ENCODE data around the gene RPN2. TPM values are rescaled to one million over a fixed set of nuclear protein-coding genes. Genes with fewer than 3 reads are reported as not detected.
A peak's percentile ranks its signal among the peaks of the same experiment; 100 is the strongest.

RPN2 gene
- polyA plus RNA-seq, 1 of the 3 experiments (the other 2 are of a cell fraction) = 420 TPM

DNA sequence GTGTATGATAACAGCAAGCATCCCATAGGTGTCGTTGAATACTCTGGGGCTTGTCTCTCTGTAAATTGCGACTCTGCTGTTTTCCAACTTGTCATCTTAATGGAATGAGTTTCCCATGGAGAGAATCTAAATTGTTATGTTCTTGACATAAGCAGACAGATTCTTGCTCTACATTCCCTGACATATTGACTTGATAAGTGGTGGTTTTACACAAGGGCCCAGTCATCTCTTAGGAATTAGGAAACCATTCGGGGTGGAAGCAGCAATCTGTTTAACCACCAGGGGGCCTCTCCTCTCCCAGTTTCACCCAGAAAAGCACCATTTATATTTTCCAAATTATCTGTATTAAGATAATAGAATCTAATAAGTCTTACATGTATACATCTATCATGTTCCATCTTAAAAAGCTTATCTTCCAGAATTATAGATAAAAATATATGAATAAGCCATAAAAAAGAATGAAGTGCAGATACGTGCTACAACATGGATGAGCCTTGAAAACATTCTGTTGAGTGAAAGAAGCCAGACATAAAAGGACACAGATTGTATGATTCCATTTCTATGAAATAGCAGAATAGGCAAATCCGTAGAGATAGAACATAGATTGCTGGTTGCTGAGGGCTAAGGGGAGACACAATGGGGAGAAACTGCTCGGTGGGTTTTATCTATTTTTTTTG is 23.3 kb downstream of the RPN2 start:
- ChIA-PET CTCF (interaction anchor here (0.6 to 4.4 kb wide), 28 partner anchors 9 to 344 kb away, joined by 3 to 35 read pairs (median 4); partner anchors contain the start of genes BLCAP and MANBAL), POLR2A (no interaction called here)
- peaks cover 58% of the 10 kb centered on the region for H3K79me2 ChIP-seq (ENCODE audit: insufficient read depth)
- H3K4me2 ChIP-seq = peak overlapping the region; percentile 66
- H3K27me3 ChIP-seq (ENCODE audit: insufficient read depth) = no peaks in the 10 kb centered on the region
- H3F3A ChIP-seq (replicated peaks; ENCODE audit: insufficient read depth) = peaks cover 10% of the 10 kb centered on the region
- H3K27ac ChIP-seq (ENCODE audit: low read depth in 2 of 2, low read length in 1 of 2) = peak overlapping the region; percentile 93 to 96
- H4K20me1 ChIP-seq (ENCODE audit: insufficient read depth) = peaks cover 25% of the 10 kb centered on the region
- peak overlapping the region; percentile 61 for H3K9ac ChIP-seq
- DNase-seq = peak; percentile 66
- no peaks in the 10 kb centered on the region for H3K9me3 ChIP-seq
- peak overlapping the region in 1 of 2 experiments; percentile 23; a peak in 2 of 4 replicates for H3K4me3 ChIP-seq (ENCODE audit: low read depth in 2 of 2, low read length in 1 of 2)
- H3K36me3 ChIP-seq (replicated peaks in 1 of 2; ENCODE audit: control insufficient read depth in 1 of 2, insufficient read depth in 2 of 2, low read length in 1 of 2) = peaks cover 67 to 75% of the 10 kb centered on the region in 2 experiments
- H2AFZ ChIP-seq (ENCODE audit: low read depth) = no peak overlapping the region
- no peaks in the 10 kb centered on the region for H3K9me2 ChIP-seq
- peaks cover 13 to 28% of the 10 kb centered on the region in 2 experiments for H3K4me1 ChIP-seq (ENCODE audit: control insufficient read depth in 1 of 2, insufficient read depth in 2 of 2, low read depth in 1 of 2, low read length in 1 of 2)
- 34% methylated on average over 6 of the region's 6 CpGs for WGBS (ENCODE audit: low lambda C conversion rate)
- TF ChIP-seq, protein P1, sequence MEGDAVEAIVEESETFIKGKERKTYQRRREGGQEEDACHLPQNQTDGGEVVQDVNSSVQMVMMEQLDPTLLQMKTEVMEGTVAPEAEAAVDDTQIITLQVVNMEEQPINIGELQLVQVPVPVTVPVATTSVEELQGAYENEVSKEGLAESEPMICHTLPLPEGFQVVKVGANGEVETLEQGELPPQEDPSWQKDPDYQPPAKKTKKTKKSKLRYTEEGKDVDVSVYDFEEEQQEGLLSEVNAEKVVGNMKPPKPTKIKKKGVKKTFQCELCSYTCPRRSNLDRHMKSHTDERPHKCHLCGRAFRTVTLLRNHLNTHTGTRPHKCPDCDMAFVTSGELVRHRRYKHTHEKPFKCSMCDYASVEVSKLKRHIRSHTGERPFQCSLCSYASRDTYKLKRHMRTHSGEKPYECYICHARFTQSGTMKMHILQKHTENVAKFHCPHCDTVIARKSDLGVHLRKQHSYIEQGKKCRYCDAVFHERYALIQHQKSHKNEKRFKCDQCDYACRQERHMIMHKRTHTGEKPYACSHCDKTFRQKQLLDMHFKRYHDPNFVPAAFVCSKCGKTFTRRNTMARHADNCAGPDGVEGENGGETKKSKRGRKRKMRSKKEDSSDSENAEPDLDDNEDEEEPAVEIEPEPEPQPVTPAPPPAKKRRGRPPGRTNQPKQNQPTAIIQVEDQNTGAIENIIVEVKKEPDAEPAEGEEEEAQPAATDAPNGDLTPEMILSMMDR (IDR thresholded peaks at IDR 0.05) = peak; percentile 95
- TF ChIP-seq SMC3 (IDR thresholded peaks at IDR 0.05; ENCODE audit: low read depth, low read length) (peak; percentile 73), RFX5 (IDR thresholded peaks at IDR 0.05; ENCODE audit: low read length) (no peak), EZH2phosphoT487 (IDR thresholded peaks at IDR 0.05; ENCODE audit: borderline replicate concordance, low read depth) (no peak), GABPA (IDR thresholded peaks at IDR 0.05; ENCODE audit: low read depth) (no peak), SIN3A (IDR thresholded peaks at IDR 0.05; ENCODE audit: borderline replicate concordance, low read depth, low read length) (0 out of 2 replicates have a peak, but pooled peaks have one; percentile 56), TEAD4 (IDR thresholded peaks at IDR 0.05; ENCODE audit: borderline replicate concordance, insufficient read depth) (0 out of 2 replicates have a peak, but pooled peaks have one; percentile 58), NFIC (IDR thresholded peaks at IDR 0.05; ENCODE audit: borderline replicate concordance) (0 out of 2 replicates have a peak, but pooled peaks have one; percentile 44), JUND (IDR thresholded peaks at IDR 0.05) (peak; percentile 92), GATA2 (CRISPR knock-in tag; IDR thresholded peaks at IDR 0.05) (peak; percentile 79), FOXJ3 (CRISPR knock-in tag; IDR thresholded peaks at IDR 0.05) (no peak), RXRA (IDR thresholded peaks at IDR 0.05; ENCODE audit: borderline replicate concordance, low read depth) (no peak), RCOR1 (IDR thresholded peaks at IDR 0.05; ENCODE audit: low read length) (no peak), FOXM1 (IDR thresholded peaks at IDR 0.05; ENCODE audit: low read depth) (no peak), TAF1 (IDR thresholded peaks at IDR 0.05; ENCODE audit: borderline replicate concordance, low read depth, low read length) (0 out of 2 replicates have a peak, but pooled peaks have one; percentile 15), YY1 (IDR thresholded peaks at IDR 0.05; ENCODE audit: low read depth) (no peak), RAD21 (IDR thresholded peaks at IDR 0.05; ENCODE audit: low read length) (peak; percentile 74), CHD2 (IDR thresholded peaks at IDR 0.05; ENCODE audit: low read length, partially characterized antibody) (peak; percentile 5), TCF12 (IDR thresholded peaks at IDR 0.05) (peak; percentile 85), FOSL2 (IDR thresholded peaks at IDR 0.05; ENCODE audit: borderline replicate concordance, low read depth) (peak; percentile 88)
- TF ChIP-seq, protein P2, sequence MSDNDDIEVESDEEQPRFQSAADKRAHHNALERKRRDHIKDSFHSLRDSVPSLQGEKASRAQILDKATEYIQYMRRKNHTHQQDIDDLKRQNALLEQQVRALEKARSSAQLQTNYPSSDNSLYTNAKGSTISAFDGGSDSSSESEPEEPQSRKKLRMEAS (IDR thresholded peaks at IDR 0.05; ENCODE audit: low read depth) = no peak
- TF ChIP-seq, protein P3, sequence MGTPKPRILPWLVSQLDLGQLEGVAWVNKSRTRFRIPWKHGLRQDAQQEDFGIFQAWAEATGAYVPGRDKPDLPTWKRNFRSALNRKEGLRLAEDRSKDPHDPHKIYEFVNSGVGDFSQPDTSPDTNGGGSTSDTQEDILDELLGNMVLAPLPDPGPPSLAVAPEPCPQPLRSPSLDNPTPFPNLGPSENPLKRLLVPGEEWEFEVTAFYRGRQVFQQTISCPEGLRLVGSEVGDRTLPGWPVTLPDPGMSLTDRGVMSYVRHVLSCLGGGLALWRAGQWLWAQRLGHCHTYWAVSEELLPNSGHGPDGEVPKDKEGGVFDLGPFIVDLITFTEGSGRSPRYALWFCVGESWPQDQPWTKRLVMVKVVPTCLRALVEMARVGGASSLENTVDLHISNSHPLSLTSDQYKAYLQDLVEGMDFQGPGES (IDR thresholded peaks at IDR 0.05; ENCODE audit: low read depth, low read length) = no peak
- TF ChIP-seq, protein P4, sequence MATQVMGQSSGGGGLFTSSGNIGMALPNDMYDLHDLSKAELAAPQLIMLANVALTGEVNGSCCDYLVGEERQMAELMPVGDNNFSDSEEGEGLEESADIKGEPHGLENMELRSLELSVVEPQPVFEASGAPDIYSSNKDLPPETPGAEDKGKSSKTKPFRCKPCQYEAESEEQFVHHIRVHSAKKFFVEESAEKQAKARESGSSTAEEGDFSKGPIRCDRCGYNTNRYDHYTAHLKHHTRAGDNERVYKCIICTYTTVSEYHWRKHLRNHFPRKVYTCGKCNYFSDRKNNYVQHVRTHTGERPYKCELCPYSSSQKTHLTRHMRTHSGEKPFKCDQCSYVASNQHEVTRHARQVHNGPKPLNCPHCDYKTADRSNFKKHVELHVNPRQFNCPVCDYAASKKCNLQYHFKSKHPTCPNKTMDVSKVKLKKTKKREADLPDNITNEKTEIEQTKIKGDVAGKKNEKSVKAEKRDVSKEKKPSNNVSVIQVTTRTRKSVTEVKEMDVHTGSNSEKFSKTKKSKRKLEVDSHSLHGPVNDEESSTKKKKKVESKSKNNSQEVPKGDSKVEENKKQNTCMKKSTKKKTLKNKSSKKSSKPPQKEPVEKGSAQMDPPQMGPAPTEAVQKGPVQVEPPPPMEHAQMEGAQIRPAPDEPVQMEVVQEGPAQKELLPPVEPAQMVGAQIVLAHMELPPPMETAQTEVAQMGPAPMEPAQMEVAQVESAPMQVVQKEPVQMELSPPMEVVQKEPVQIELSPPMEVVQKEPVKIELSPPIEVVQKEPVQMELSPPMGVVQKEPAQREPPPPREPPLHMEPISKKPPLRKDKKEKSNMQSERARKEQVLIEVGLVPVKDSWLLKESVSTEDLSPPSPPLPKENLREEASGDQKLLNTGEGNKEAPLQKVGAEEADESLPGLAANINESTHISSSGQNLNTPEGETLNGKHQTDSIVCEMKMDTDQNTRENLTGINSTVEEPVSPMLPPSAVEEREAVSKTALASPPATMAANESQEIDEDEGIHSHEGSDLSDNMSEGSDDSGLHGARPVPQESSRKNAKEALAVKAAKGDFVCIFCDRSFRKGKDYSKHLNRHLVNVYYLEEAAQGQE (IDR thresholded peaks at IDR 0.05; ENCODE audit: low read depth, low read length) = no peak
- TF ChIP-seq, protein P5, sequence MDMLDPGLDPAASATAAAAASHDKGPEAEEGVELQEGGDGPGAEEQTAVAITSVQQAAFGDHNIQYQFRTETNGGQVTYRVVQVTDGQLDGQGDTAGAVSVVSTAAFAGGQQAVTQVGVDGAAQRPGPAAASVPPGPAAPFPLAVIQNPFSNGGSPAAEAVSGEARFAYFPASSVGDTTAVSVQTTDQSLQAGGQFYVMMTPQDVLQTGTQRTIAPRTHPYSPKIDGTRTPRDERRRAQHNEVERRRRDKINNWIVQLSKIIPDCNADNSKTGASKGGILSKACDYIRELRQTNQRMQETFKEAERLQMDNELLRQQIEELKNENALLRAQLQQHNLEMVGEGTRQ (IDR thresholded peaks at IDR 0.05; ENCODE audit: borderline replicate concordance, low read depth, low read length) = no peak
- TF ChIP-seq, protein P6, sequence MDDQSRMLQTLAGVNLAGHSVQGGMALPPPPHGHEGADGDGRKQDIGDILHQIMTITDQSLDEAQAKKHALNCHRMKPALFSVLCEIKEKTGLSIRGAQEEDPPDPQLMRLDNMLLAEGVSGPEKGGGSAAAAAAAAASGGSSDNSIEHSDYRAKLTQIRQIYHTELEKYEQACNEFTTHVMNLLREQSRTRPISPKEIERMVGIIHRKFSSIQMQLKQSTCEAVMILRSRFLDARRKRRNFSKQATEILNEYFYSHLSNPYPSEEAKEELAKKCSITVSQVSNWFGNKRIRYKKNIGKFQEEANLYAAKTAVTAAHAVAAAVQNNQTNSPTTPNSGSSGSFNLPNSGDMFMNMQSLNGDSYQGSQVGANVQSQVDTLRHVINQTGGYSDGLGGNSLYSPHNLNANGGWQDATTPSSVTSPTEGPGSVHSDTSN (IDR thresholded peaks at IDR 0.05) = peak; percentile 92
